GM12892 (cell line): ENCODE data around the gene RAB43.

Source experiments
- POLR2A ChIP-seq: IDR thresholded peaks from 2 replicates; pipeline ENCODE4 v1.6.1; 2011; ENCODE audit warnings: low read depth, low read length, control low read depth
- POLR2AphosphoS5 ChIP-seq: IDR thresholded peaks from 2 replicates; pipeline ENCODE4 v1.6.1; 2011; ENCODE audit warnings: low read depth, low read length, control low read depth

- TF ChIP-seq POLR2AphosphoS5: no peak
- no peak for TF ChIP-seq POLR2A
Observed at GRCh38 chr3:129085165-129085715, 36.4 kb downstream of the RAB43 start.
